HG02970 (cell line): ENCODE measurements around the gene NAA20.
"Not testable (repeated sequence)": the region's sequence is repeated elsewhere in the genome, so short reads cannot be mapped to it uniquely, and the experiment has no call there.

ENCODE experiments used
- ATAC-seq: cut with Tn5 transposase; IDR thresholded peaks from one replicate; pipeline ENCODE4 v1.9.1; 2021; ENCODE audit warnings: mild to moderate bottlenecking, moderate library complexity, moderate number of reproducible peaks; ENCODE audit not compliant: unreplicated experiment, low FRiP score

Gene NAA20

DNA sequence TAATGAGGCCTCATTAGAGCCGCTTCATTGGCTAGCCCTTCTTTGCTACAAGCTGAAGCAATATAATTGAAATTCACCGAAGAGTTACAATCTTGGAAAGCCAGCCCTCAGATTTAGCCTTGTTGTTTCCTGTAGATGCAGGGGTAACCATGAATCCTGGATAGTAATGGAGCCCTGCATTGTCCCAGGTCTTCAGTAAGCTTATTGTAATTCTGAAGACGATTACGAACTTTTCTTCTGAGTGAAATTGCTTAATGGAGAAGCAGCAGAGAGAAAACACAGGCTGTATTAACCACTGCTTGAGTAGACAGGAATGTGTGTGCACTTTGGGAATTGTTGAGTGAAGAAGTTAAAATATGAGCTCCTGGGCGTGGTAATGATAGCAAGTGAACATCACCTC, 26.3 kb upstream of the NAA20 start:
- no peak for ATAC-seq

DNA sequence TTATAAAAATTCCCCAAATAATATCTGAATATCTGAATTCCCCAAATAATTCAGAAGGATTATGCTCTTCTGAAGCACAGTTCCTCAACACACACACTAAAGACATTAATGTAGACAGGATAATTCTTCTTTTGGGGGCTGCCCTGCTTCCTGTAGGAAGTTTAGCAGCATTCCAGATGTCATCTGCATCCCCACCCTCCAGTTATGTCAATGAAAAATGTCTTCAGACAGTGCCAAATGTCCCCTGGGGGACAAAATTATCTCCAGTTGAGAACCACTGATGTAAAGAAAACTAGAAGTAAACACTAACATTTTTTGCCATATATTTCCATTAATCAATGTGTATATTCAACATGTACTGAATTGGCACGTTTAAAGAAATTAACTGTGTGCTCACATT, 25.9 kb upstream of the NAA20 start:
- no peak for ATAC-seq

DNA sequence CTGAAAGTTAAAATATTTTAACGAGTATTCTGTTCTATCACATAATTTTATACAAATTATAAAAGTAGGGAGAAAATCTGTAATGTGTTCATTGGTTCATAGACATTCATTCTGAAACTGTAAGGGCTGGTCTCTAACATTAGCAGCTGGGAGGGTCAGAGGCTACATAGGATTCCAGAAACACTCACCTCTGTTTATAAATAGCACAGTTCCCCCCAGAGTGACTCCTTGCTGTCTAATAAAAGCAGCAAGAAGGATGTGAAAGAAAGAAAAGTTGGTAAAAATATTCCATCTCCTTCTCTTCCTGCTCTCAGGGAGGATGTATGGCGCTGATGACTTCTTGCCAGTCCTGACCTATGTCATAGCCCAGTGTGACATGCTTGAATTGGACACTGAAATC, 25.3 kb upstream of the NAA20 start:
- ATAC-seq: no peak

DNA sequence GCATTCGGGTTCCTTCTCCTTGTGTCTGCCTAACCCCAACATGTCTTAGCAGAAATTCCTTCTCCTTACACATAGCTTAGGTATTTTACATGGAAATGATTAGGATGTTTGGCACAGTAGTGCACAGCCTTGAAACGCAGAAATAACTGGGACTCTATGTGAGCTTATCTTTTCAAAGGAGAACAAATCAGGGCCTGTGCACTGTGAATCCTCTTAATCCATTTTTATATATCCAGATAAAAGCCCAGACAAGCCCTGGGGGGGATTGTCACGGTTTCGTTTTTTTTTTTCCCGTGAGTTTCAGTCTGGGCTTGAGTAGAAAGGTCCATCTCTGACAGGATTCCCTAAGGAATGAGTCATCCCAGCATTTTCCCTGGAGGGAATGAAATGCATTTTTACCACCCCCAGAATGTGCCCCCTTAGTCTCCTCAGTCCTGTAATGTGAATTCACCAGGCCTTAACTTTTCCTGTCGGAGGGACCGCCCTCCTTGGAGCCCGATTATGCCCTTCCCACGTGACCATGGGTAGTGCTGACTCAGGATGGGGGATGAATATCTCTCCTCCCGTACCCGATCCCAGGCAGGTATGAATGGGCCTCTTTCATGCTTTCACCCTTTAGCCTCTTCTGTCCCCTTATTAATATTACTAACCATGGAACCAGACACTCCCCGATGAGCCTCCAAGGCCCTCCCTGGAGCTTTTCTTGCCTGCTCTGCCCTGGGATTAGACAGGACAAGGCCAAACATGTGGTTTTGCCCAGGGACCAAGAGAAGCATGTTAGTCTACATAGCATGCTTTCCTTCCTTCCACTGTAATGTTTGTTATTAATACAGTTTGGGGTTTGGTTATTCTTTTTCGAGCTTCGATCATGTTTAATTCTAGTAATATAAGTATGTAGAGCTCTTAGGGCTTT, 23.9 kb upstream of the NAA20 start:
- no peak for ATAC-seq

DNA sequence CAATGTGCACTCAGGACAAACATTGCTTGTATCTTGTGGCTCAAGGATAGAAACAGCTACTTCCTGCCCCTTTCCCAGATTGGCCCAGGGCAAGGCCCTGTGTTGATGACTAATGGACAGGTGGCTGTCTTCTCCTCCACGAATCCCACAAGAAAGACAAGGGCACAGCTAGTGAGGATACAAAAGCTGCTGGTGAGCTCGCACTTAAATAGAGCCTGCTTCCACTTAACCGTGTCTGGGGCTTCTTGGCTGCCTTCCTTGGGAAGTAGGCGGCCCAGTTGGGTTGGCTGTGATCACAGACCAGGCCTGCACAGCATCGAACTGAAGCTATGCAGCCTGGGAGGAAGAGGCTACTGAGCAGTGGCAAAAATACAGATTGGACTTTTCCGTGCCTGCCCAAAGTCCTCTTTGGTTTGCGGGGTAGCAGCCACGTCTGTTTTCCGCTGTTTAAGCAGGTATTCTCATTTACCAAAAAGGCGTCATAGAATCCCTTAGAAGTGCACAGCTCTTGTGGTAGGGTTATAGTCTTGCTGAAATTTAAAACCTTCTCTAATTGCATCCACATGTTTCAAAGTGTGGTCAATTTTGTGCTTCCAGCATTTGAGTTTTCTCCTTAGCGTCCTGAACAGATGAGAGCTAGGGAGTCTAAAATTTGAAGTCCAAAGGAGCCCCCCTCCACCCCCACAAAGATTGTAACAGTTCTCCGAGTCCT, 23.0 kb upstream of the NAA20 start:
- no peak for ATAC-seq

DNA sequence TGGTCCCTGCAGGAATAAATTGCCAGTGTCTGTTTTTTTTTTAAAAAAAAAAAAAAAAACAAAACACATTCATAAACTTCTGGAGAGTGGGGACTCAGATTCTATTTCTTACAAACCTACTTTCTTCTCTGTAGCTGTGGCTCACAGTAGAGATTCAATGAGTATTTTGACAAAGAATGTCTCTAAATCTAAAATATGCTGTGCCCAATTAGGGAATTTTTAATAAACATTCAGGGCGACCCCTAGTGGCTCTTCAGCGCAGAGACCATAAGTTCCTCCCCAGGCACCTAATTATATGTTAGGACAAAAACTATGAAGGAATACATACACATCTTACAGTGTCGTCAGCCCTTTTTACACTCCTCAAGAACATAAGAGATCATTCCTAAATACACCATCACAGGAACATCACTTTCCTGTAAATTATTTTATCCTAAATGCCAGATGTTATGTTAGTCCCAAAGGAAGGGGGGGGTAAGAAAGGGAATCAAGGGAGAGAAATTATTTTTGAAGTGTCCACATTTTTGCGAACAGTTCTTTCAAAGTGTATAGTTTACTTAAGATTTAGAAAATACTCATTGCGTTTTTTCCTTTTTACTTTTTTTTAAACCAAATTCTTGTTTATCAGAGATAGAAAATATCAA, 21.8 kb upstream of the NAA20 start:
- no peak for ATAC-seq

DNA sequence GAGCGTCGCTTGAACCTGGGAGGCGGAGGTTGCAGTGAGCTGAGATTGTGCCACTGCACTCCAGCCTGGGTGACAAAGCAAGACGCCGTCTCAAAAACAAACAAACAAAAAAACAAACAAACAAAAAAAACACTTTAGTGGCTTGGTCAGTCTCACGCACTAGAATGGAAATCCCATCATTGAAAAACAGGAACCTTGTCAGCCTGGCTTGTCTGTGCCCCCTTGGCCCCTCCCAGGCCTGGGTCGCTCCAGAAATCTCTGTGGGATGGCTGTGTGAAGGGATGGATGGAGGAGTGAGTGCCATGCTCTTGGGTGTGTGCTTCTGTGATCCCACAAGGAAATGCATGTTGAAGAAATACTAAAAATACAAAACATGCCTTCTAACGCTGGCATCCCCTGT, 20.9 kb upstream of the NAA20 start:
- ATAC-seq: no peak

DNA sequence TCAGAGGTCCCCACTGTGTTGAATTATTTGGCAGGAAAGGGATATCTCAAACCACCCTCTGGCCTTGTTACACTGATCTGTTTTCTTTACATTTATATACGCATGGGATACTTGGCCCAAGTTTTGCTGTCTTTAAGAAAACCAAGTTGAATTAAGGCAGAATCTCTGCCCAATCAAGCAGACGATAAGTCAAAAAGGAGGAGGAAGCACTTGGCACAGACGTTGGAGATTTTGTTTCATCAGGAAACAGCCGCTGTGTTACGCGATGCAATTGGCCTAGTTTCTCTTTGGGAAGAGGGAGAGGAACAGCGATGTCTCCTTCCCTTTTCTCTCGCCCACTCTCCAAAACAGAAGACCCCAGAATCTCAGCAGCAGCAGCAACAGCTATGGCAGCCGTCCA, 20.2 kb upstream of the NAA20 start:
- no peak for ATAC-seq

DNA sequence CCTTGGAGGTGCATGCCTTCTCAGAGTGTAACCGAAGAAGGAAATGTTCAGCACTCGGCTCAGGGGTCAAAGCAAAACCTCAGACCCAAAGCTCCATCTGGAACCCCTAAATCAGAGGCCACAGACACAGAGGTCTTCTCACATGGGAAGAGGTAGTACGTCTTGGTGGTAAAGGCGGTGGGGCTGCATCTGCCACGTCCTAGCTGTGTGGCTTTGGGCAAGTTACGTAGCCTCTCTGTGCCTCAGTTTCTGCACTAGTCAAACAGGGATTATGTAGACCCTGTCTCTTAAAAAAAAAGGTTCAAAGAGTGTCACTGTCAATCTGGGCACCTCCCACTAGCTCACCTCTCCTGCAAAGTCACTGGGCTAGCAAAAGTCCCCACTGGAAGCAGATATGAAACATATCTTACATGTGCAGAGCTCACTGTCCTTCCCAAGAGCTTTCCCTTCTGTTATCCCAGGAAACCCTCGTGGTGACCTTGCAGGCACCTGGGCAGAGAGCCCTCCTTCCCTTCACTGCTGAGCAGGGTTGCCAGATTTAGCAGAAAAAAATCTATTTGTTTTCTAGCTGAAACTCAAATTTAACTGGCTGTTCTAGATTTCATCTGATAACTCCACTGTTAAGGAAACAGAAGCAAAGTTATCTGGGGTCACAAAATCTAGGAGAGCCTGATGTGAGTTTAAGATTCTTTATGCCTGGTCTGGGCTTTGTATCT, 18.0 kb upstream of the NAA20 start:
- ATAC-seq: no peak

DNA sequence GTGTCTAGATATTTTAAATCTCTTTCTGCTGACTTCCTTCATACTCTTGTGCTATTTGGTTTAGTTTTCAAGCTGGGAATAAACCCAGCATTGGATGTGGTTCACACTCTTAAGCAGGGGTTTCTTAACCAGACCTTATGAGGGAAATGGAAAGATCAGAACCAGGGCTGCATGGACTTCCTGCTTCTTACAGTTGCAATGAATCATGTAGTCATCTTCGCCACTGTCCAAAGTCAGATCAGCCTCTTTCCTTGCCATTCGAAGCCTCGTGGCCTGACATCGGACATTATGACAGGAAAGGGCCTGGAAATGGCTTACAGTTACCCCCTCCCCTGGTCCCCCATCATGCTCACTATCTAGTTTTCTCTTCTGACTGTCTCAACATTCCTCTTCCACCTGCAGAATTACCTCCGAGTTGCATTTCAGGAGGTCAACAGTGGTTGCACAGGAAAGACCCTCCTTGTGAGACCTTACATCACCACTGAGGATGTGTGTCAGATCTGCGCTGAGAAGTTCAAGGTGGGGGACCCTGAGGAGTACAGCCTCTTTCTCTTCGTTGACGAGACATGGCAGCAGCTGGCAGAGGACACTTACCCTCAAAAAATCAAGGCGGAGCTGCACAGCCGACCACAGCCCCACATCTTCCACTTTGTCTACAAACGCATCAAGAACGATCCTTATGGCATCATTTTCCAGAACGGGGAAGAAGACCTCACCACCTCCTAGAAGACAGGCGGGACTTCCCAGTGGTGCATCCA, 16.8 kb upstream of the NAA20 start:
- no peak for ATAC-seq

DNA sequence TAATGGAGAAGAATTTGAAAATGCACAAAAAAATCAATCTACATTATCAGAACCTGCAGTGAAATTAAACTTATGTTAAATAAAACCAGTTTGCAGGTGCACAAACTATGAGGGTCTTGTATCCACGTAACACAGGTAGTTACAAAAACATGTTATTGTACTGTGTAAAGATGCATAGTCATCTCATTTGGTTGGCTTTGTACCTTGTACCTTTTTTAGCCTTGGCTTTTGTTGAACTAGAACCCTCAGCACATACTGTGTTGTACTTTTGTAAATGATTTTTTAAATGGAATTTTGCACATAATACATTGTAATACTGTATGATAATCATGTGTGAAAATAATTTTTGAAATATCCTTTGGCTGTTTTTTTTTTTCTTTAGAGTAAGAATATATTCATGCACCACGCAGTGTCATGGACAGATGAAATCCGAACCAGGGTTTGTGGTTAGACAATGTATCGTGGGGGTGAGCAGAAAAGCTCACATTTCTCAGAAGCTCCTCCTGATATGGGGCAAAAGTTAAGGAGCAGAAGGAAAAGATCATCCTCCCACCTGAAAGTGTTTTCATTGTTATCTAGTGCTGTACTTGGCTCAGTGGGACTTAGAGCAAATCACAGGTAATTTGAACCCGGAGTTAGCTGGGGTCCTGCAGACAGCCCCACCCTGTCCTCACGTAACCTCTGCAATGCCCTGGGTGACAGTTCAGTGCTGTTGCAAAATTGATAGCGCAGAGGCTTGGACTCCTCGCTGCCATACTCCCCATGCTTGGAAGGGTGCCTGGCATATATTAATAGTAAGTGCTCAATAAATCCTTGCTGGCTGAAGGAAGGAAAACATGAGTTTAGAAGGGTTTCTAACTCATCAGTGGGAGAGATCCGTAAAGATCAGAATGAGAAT, 14.8 kb upstream of the NAA20 start:
- no peak for ATAC-seq

DNA sequence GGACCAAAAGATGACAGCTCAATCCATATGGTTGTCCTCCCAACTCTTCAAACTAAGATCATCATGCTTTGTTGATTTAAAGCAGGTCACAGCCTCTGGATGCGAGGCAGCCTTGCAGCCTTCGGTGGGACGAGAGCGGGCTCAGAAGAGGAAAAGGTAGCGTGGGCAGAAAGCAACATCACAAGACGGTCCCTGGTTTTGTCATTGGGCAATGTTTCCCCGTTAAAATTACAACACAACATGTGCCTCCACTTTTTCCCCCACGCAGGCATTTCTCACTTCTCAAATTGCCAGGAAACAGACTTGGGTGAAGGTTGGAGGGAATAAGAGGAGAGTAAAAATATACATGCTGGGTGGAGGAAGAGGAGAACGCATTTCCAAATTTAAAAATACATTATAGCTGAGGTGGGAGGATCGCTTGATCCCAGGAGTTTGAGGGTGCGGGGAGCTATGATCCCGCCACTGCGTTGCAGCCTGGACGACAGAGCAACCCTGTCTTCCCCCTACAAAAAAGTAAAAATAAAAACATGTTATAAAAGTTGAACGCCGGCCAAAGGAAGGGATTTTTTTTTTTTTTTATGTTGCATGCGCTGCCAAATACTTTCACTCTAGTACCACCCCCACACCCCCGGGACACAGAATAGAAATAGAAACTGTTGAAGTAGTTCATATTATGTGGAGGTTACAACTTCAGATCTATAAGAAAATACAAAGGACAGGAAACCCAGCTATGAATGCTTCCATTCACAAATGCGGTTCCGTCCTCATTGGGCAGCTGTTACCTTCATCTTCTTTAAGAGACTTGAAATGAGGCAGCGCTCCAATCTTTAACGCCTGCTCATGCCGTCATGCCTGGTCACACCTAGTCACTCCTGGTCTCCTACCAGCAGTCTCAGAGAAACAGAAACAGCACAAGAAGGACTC, 13.9 kb upstream of the NAA20 start:
- ATAC-seq: no peak

DNA sequence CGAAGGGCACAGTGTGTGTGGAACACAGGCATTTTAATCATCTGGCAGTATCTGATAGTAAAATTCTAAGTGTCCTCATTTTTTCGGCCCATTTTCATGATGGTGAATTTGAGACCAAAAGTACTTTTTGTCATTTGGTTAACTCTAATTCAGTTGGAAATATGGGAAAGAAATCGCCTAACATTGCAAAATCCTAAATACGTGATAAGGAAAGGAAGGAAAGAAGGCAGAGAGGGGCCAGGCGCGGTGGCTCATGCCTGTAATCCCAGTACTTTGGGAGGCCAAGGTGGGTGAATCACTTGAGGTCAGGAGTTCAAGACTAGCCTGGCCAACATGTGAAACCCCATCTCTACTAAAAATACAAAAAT, 13.2 kb upstream of the NAA20 start:
- ATAC-seq: not testable (repeated sequence)

DNA sequence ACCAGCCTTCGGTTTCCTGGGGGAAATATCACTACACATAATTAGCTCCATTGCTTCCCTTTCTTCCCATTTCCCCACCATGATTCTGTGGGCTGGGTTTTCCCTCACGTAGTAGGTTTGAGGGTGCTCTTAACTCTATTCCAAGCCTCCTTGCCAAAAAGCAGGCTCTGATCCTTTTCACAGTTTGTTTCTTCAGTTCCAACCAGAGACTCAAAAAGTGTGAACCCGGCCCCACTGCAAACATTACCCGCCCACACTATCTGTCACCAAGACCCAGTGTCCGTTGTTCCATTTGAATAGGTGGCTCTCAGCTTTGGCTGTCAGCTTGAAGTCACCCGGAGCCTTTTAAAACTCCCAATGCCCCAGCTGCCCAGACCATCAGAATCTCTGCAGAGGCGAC, 11.8 kb upstream of the NAA20 start:
- no peak for ATAC-seq

DNA sequence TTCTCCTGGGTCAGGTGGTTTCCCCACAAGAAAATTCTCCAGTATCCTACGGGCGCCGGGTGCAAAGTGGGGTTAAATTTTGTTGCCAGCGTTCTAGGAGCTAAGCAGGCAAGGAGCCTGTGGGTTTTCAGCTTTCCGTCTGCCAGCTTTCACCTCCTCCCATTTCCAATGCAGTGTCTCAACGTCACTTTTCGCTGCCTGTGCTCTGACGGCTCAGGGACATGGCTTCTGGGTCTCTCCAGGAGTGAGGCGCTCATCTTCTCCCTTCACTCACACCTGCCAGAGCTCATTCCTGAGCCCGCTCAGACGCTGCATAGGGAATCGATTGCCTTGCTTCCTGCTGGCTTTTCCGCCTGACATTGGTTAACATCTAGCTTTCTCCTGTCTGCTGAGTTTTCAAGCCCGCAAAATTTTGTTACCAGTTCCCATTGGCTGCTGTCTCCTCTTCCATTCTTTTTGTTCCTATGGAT, 7.3 kb upstream of the NAA20 start:
- ATAC-seq: no peak

DNA sequence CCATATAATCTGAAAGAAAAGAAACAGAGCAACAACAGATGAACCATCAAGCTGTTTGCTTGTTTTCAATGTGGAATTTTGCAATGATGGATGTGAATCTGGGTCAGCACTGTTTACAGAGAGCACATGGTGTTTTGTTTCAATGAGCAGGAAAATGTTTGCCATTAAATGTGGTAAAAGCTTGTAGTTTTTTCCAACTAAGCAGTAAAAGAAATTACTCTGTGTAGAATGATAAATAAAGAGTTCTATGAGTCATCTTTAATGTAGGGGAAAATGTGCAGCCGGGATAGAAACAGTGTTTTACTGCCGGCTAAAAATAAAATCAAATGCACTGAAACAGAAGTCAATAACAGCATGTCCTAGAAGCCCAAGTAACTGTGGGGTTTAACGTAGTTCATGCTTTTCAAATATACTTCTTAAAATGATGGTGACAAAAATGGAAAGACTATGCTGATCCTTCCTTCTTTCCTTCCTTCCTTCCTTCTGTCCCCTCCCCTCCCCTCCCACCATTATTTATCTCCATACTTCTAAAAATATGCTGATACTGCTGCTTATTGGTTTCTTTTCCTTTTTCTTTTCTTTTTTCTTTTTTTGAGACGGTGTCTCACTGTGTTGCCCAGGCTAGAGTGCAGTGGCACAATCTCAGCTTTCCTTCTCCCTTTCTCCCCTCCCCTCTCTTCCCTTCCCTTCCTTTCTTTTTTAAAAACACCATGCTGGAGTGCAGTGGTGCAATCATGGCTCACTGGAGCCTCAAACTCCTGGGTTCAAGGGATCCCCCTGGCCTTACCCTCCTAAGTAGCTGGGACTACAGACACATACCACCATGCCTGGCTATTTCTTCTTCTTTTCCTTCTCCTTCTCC, 6.3 kb upstream of the NAA20 start:
- no peak for ATAC-seq

DNA sequence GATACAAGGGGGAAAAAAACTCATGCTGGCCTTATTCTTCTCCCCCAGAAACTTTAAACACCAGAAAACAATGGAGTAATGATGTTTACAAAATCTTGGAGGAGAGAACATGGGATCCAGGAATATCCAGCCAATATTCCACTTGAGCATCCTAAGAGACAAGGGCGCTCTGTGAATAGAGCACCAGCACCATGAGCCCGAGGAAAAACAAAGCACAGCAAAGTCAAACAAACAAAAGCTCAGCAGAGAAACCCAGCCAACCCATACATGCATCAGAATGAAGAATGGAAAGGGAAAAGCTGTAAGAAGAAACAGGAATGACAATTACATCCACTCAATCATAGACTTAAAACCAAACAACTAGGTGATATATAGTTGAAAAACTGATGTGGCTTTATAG, 4.6 kb upstream of the NAA20 start:
- no peak for ATAC-seq
